Mucosa of stomach (tissue), 1 donor: ENCODE data around the gene NNT.

Experiments used
- H3K27me3 ChIP-seq: one replicate; pipeline ENCODE4 v1.7.0; 2013; ENCODE audit warnings: mild to moderate bottlenecking, low read length; ENCODE audit not compliant: control insufficient read depth, insufficient read depth
- H3K36me3 ChIP-seq: one replicate; pipeline ENCODE4 v1.7.0; 2013; ENCODE audit warnings: low read length; ENCODE audit not compliant: control insufficient read depth, insufficient read depth
- H3K4me1 ChIP-seq: one replicate; pipeline ENCODE4 v1.7.0; 2013; ENCODE audit warnings: mild to moderate bottlenecking, low read length; ENCODE audit not compliant: control insufficient read depth, insufficient read depth
- H3K4me3 ChIP-seq: one replicate; pipeline ENCODE4 v1.7.0; 2013; ENCODE audit warnings: low read length
- H3K9ac ChIP-seq: one replicate; pipeline ENCODE4 v1.7.0; 2013; ENCODE audit warnings: mild to moderate bottlenecking, low read length, moderate library complexity
- H3K9me3 ChIP-seq: one replicate; pipeline ENCODE4 v1.7.0; 2013; ENCODE audit warnings: mild to moderate bottlenecking, low read length, moderate library complexity; ENCODE audit not compliant: control insufficient read depth
- donor health status: Pancreatic carcinoma.

Gene NNT

DNA sequence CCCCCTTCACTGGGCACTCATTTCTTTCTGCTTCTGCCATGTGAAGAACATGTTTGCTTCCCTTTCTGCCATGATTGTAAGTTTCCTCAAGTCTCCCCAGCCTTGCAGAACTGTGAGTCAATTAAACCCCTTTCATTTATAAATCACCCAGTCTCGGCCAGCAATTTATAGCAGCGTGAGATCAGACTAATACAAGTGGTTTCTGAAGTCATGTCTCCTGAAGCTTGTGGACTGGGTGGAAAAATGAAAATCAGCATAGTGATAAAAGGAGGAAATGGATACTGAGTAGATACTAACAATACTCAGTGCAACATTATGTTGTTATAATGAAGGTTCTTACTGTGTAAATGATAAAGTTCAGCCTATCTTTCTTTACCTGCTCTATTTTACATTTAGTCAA is 35.1 kb downstream of the NNT start:
- Histone ChIP-seq H3K27me3 (no peaks in the 10 kb centered on the region), H3K4me1 (no peaks in the 10 kb centered on the region), H3K9ac (no peak overlapping the region)

DNA sequence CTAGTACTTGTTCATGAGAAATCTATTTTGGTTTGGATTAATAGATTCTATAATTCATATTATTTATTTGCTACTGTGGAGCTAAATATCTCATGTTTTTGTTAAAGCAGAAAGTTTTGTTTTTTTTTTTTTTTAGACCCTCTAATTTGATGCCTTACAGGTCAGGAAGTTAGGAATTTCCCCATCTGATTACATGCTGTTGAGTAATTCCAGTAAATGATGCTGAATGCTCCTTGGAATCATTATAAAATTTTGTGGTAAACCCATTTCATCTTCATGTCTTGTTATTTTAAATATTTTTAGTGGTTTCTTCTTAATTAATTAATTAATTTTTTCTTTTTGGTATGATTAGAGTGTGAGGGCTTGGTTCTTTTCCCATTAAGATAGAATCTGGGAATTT is 35.6 kb downstream of the NNT start:
- Histone ChIP-seq H3K27me3 (no peaks in the 10 kb centered on the region), H3K9ac (no peak overlapping the region), H3K9me3 (no peaks in the 10 kb centered on the region), H3K4me1 (no peaks in the 10 kb centered on the region), H3K4me3 (no peak overlapping the region), H3K36me3 (no peaks in the 10 kb centered on the region)

More for the DNA sequence above, 35.1 kb downstream of the NNT start:
- Histone ChIP-seq H3K4me3 (no peak overlapping the region), H3K9me3 (no peaks in the 10 kb centered on the region), H3K36me3 (no peaks in the 10 kb centered on the region)

DNA sequence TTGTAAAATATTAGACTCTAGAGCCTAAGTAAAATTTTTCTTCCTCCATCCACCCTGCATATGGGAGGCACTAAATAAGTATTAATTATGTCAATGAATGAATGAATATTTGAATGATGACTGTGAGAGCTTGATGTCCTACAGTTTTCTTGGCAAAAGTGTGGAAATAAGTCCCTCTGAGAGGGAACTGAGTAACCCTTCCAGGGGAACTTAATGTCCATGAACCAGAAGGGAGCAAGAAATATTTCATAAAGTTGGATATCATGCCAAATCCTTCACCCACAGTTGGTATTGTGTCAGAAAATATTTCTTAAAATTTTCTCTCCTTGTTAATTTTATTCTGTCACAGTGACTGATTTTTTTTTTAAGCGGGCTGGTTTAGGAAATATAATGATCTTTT is 36.6 kb downstream of the NNT start:
- Histone ChIP-seq H3K9ac (no peak overlapping the region), H3K9me3 (no peaks in the 10 kb centered on the region), H3K36me3 (no peaks in the 10 kb centered on the region), H3K27me3 (no peaks in the 10 kb centered on the region), H3K4me3 (no peak overlapping the region), H3K4me1 (no peaks in the 10 kb centered on the region)

DNA sequence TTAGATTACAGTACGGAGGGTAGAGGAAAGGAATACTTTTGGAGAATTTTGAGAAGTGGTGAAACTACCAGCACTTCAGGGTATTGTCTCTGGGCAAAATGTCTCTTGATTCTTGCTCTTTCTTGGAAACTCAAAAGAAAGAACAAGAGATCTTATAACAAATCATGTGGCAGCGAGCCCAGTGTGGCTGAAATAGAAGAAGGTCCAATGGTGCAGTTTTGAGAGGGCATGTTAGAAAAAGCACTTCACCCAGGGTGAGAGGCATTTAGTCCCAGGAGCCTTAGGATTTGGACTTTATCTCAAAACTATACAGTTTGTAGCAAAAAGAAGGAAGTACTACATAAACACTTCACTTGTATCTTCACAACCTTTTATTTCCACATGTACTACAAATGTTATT is 39.4 kb downstream of the NNT start:
- no peak overlapping the region for H3K4me3 ChIP-seq
- H3K9me3 ChIP-seq, result no peaks in the 10 kb centered on the region
- no peak overlapping the region for H3K9ac ChIP-seq
- H3K27me3 ChIP-seq, result no peaks in the 10 kb centered on the region
- H3K4me1 ChIP-seq, result no peaks in the 10 kb centered on the region
- no peaks in the 10 kb centered on the region for H3K36me3 ChIP-seq

DNA sequence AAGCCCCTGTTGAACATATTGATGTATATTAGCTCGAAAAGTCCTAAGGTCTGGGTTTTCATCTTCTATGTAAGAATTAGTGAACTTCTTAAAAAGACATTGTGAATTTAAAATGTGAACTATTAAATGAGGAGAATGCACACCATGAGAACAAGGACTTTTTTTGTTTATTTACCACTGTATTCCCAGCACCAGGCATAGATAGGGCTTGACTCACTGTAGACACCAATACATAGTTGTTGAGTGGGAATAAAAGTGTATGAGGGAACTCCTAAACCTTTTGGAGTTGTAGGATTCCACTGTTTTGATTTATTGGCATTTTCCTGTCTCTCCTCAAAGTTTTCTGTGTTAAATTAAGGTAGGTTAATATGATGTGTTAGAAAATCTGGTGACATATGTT is 40.3 kb downstream of the NNT start:
- Histone ChIP-seq H3K4me3 (no peak overlapping the region), H3K9me3 (no peaks in the 10 kb centered on the region), H3K4me1 (no peaks in the 10 kb centered on the region), H3K9ac (no peak overlapping the region), H3K36me3 (no peaks in the 10 kb centered on the region), H3K27me3 (no peaks in the 10 kb centered on the region)

DNA sequence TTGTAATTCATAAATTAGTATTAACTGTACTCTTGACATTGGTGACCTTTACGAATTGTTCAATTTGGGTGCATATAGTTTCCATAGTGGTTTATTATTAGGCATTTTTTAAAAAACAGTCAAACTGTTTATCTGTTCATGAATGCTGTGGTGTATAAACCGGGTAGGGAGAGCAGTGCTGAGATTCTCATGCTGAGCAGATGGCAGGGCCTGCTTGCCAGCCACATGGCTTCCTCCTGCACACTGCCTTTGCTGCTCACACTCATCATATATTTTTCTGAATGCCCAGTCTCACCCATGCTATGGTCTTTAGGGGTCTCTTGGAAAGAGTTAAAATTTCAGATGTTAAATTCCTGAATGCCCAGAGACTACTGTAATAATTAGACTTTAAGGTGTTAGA is 40.8 kb downstream of the NNT start:
- Histone ChIP-seq H3K36me3 (no peaks in the 10 kb centered on the region), H3K4me3 (no peak overlapping the region), H3K4me1 (no peaks in the 10 kb centered on the region), H3K9me3 (no peaks in the 10 kb centered on the region), H3K9ac (no peak overlapping the region), H3K27me3 (no peaks in the 10 kb centered on the region)

DNA sequence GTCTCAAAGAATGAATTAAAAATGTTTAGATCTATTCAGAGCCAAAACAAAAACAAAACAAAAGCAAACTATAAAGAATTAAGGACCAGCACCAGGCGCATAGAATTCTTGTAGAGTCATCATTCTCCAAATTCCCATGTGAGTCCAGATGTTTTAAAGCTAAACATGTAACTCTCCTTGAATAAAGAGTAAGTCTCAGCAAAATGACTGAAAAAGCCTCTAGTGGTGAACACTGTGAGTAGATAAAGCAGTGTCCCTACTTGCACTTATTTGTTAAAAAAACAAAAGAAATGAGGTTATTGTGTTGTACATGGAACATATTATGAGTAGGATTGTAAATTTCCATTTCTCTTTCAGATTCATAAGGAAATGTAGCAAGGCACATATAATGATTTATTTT is 44.0 kb downstream of the NNT start:
- H3K4me1 ChIP-seq, result no peaks in the 10 kb centered on the region

DNA sequence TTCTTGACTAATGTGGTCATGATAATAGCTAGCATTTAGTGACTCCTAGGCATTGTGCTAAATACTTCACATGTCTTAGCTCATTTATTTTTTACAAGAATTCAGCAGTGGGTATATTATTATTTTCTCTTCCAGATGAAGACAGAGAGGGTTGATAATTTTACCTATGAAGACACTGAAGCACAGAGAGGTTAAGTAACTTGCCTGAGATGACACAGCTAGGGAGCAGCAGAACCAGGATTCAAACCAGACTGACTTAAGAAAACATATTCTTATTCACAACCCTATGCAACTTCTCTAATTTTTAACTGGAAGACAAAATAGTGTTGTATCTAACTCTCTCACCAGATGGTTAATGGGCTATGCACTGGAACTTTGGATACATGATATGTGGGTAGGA is 44.8 kb downstream of the NNT start:
- H3K27me3 ChIP-seq, result no peaks in the 10 kb centered on the region
- H3K36me3 ChIP-seq, result no peaks in the 10 kb centered on the region
- H3K9me3 ChIP-seq, result no peaks in the 10 kb centered on the region
- no peaks in the 10 kb centered on the region for H3K4me1 ChIP-seq
- no peak overlapping the region for H3K9ac ChIP-seq
- H3K4me3 ChIP-seq, result no peak overlapping the region

More for the DNA sequence above, 44.0 kb downstream of the NNT start:
- Histone ChIP-seq H3K4me3 (no peak overlapping the region), H3K27me3 (no peaks in the 10 kb centered on the region), H3K9me3 (no peaks in the 10 kb centered on the region), H3K36me3 (no peaks in the 10 kb centered on the region), H3K9ac (no peak overlapping the region)

DNA sequence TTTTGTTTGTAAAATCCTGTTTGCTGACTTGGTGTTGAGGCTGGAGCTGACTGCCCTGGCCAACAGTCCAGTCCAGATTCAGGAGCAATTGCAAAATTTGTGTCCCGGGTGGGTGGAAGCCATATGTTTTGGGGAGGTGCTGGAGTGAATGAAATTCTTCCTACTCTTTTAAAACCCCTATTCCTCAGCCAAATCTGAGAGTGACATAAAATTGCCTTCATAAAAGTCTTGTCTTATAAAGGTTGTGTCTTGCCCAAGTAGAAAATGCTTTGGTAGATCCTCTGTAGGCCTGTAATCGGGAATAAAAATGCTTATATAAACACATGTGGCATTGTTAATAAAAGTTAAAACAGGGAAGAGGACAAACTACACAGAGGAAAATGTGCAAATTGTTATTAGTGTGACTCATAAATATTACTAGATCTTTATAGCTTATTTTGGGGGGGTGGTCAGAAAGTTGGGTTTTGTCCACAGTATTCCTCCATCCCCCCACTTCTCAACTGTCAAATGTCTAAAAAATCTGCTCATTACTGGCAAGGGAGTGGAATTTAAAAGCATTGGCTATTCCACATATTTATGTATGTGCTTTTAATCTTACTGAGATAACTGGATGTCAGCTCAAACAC is 45.6 kb downstream of the NNT start:
- no peaks in the 10 kb centered on the region for H3K36me3 ChIP-seq
- no peaks in the 10 kb centered on the region for H3K4me1 ChIP-seq
- no peaks in the 10 kb centered on the region for H3K9me3 ChIP-seq
- no peak overlapping the region for H3K9ac ChIP-seq
- no peaks in the 10 kb centered on the region for H3K27me3 ChIP-seq
- no peak overlapping the region for H3K4me3 ChIP-seq

DNA sequence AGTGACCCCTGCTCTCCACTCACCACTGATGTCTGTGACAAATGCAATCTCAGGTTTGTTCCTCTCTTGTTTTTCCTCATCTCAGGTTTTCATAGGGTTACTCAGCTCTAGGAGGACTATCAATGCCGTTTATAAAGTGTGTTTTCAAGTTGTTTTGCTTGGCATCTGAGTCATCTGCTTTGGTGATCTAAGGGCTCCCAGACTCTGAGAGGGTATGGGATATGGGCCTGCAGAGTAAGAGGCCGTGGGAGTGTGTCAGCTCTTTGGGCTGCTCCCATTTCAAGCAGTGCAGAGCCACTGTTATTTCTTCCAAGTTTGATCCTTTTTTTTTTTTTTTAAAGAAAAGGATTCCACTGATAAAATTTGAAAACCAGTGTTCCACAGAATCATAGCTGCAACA is 46.3 kb downstream of the NNT start:
- no peaks in the 10 kb centered on the region for H3K36me3 ChIP-seq
- H3K4me3 ChIP-seq, result no peak overlapping the region
- no peaks in the 10 kb centered on the region for H3K4me1 ChIP-seq
- H3K9me3 ChIP-seq, result no peaks in the 10 kb centered on the region
- no peak overlapping the region for H3K9ac ChIP-seq
- no peaks in the 10 kb centered on the region for H3K27me3 ChIP-seq

DNA sequence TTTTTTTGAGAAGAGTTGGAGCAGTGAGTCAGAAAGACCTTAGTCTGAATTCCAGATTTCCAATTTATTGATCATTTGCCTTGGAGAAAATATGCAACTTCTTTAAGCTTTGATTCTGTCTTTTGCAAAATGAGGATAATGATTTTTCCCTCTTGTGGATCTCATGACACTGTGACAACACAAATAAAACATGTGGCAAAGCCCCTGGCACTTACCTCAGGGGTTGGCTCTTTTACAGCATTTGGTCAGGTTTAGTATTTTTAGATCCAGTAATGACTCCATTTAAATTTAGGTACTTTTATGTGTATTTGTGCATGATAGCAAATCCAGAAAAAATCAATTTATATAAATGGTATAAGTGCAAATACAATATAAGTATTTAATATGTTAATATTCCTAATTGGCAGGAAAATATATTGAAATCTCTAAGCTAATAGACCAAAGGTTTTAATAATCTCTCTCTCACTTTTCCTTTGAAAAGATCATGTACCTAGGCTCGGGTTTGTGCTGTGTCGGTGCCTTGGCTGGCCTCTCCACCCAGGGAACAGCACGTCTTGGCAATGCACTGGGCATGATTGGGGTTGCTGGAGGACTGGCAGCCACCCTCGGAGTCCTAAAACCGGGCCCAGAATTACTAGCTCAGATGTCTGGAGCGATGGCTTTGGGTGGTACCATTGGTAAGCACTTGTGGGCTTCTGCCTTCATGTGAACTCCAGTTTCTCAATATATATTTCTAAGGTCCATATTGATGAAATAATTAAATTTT is 49.7 kb downstream of the NNT start:
- Histone ChIP-seq H3K4me1 (no peaks in the 10 kb centered on the region), H3K9me3 (no peaks in the 10 kb centered on the region), H3K36me3 (no peaks in the 10 kb centered on the region), H3K27me3 (no peaks in the 10 kb centered on the region), H3K9ac (no peak overlapping the region), H3K4me3 (no peak overlapping the region)

DNA sequence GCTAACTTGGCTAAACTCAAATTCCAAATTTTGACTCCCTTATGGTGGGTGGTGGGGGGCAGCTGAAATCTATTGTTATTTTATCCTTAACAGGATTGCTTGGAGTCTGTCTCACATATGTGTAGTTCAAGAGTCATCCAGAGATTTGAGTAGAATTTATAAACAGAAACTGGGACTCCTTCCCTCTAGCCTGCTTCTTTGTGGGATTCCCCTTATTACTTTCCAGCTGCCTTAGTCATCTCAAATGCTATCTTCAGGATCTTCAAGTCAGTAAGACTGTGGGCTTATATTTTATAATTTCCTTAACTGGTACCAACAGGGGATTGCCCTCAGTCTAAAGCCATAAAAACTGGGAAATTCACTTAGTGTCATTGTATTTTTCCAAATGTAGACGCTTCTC is 55.5 kb downstream of the NNT start:
- Histone ChIP-seq H3K4me3 (no peak overlapping the region), H3K27me3 (no peaks in the 10 kb centered on the region), H3K36me3 (no peaks in the 10 kb centered on the region), H3K9me3 (no peaks in the 10 kb centered on the region), H3K9ac (peak overlapping the region; percentile 12), H3K4me1 (no peaks in the 10 kb centered on the region)
